K562 (cell line): ENCODE data around the gene MBD6. TPM values are rescaled to one million over a fixed set of nuclear protein-coding genes. Genes with fewer than 3 reads are reported as not detected.

Experiments used
- ATF2 ChIP-seq: sonication (generic); formaldehyde crosslinking; IDR thresholded peaks from 2 replicates; pipeline ENCODE4 v1.8.1; 2022; ENCODE audit warnings: missing genetic modification reagents
- CREM ChIP-seq: IDR thresholded peaks from 2 replicates; pipeline ENCODE4 v1.6.1; 2014; ENCODE audit warnings: antibody characterized with exemption, low read depth
- HBP1 ChIP-seq: fragments of 450-650 bp; formaldehyde crosslinking; IDR thresholded peaks from 2 replicates; pipeline ENCODE4 v1.4.0; 2022; ENCODE audit warnings: missing genetic modification characterization
- KDM4B ChIP-seq, 2 experiments: fragments of 450-650 bp in 1 of 2; sonication (generic) in 1 of 2; IDR thresholded peaks; 2 replicates each; pipeline ENCODE4 v1.6.1; 2016 to 2017; ENCODE audit warnings: borderline replicate concordance in 2 of 2, antibody characterized with exemption in 1 of 2, low read depth in 1 of 2, mild to moderate bottlenecking in 1 of 2
- NCOA1 ChIP-seq: fragments of 450-650 bp; IDR thresholded peaks from 2 replicates; pipeline ENCODE4 v1.6.1; 2016; ENCODE audit warnings: low read depth
- POLR2A ChIP-seq: fragments of 450-650 bp; conservative IDR thresholded peaks from 2 replicates; pipeline ENCODE4 v1.6.1; 2016
- POLR2AphosphoS2 ChIP-seq: IDR thresholded peaks from 2 replicates; pipeline ENCODE4 v1.6.1; 2012; ENCODE audit warnings: low read length, improper control_type of control experiment
- RCOR1 ChIP-seq, 2 experiments: IDR thresholded peaks; 2 replicates each; pipeline ENCODE4 v1.6.1; 2012; ENCODE audit warnings: low read depth in 2 of 2, low read length in 2 of 2, borderline replicate concordance in 1 of 2, improper control_type of control experiment in 1 of 2
- SIN3A ChIP-seq, 2 experiments: fragments of 150-350 bp in 1 of 2; IDR thresholded peaks; 2 replicates each; pipeline ENCODE4 v1.6.1; 2011 to 2016; ENCODE audit warnings: borderline replicate concordance in 2 of 2, low read depth in 2 of 2, low read length in 2 of 2, mild to moderate bottlenecking in 2 of 2, moderate library complexity in 2 of 2; ENCODE audit not compliant: control insufficient read depth in 1 of 2
- SMAD4 ChIP-seq: fragments of 250-450 bp; sonication (Bioruptor Pico); conservative IDR thresholded peaks from 2 replicates; pipeline ENCODE4 v1.8.0; 2021; ENCODE audit warnings: inconsistent platforms, mild to moderate bottlenecking, moderate library complexity
- TAF9B ChIP-seq: fragments of 450-650 bp; IDR thresholded peaks from 2 replicates; pipeline ENCODE4 v1.6.1; 2018; ENCODE audit warnings: mild to moderate bottlenecking; ENCODE audit not compliant: partially characterized antibody
- TFE3 ChIP-seq: fragments of 450-650 bp; formaldehyde crosslinking; IDR thresholded peaks from 2 replicates; pipeline ENCODE4 v1.4.0; 2020; ENCODE audit warnings: mild to moderate bottlenecking, mixed read lengths
- TGIF2 ChIP-seq: sonication (generic); formaldehyde crosslinking; IDR thresholded peaks from 2 replicates; pipeline ENCODE4 v1.8.1; 2022; ENCODE audit warnings: mild to moderate bottlenecking, missing genetic modification reagents, moderate library complexity
- ZBTB2 ChIP-seq: fragments of 450-650 bp; IDR thresholded peaks from 2 replicates; pipeline ENCODE4 v1.6.1; 2016; ENCODE audit warnings: antibody characterized with exemption
- ZEB2 ChIP-seq: fragments of 450-650 bp; IDR thresholded peaks from 2 replicates; pipeline ENCODE4 v1.6.1; 2016
- ZNF668 ChIP-seq: fragments of 250-450 bp; sonication (Bioruptor Pico); IDR thresholded peaks from 2 replicates; pipeline ENCODE4 v1.8.0; 2022; ENCODE audit warnings: mild to moderate bottlenecking, inconsistent platforms
- polyA plus RNA-seq, 8 experiments: library from polyadenylated mRNA; depleted of rRNA in 4 of 8; stranded (reverse) in 5 of 8; unstranded in 3 of 8; fragments of >200 nt; fragmentation: Nextera tagmentation in 2 of 8; fragmentation: Illumina TruSeq in 1 of 8; extraction: Ambion mirVana in 2 of 8; extraction: Trizol in 1 of 8; gene quantifications; 2 replicates each; pipeline versions ENCODE4 v1.2.1 to v1.2.3, GENCODE V29; 2011 to 2014; ENCODE audit warnings: inconsistent platforms in 1 of 8, missing spikeins in 1 of 8
- total RNA-seq, 7 experiments: library from RNA; depleted of rRNA in 6 of 7; stranded (reverse); fragments of >200 nt in 6 of 7; fragmentation: Illumina TruSeq in 2 of 7; extraction: Trizol in 2 of 7; gene quantifications; 2 replicates each; pipeline versions ENCODE4 v1.2.1 to v1.2.3, GENCODE V29; 2011 to 2021; ENCODE audit warnings: low replicate concordance in 1 of 7

Gene MBD6
- total and polyA plus RNA-seq, 9 of the 15 experiments (the other 6 are each of a cell fraction or from before 2014, with no cell fraction given) = 2.0 to 54.8 (median 3.8) TPM

- TF ChIP-seq ZBTB2 (peak; percentile 85), TGIF2 (peak; percentile 87; the same call in 1 of the 2 replicates), SIN3A (IDR thresholded peaks at IDR 0.05; ENCODE audit: borderline replicate concordance in 2 of 2, control insufficient read depth in 1 of 2, low read depth in 2 of 2, low read length in 2 of 2) (peak; percentile 16 to 64; a peak in 1 of 4 replicates), ZEB2 (peak; percentile 60; the same call in 1 of the 2 replicates), KDM4B (IDR thresholded peaks at IDR 0.05; ENCODE audit: borderline replicate concordance in 2 of 2, low read depth in 1 of 2) (peak in 1 of 2 experiments; percentile 88; a peak in 2 of 4 replicates), RCOR1 (IDR thresholded peaks at IDR 0.05; ENCODE audit: borderline replicate concordance in 1 of 2, low read depth in 2 of 2, low read length in 2 of 2) (0 out of 4 replicates have a peak, but pooled peaks of 1 of the 2 experiments have one; percentile 10), POLR2A (peak; percentile 79), ZNF668 (CRISPR knock-in tag) (no peak; the same call in 1 of the 2 replicates), ATF2 (CRISPR knock-in tag) (no peak), POLR2AphosphoS2 (no peak; the same call in 1 of the 2 replicates), TFE3 (CRISPR knock-in tag) (peak; percentile 99), NCOA1 (peak; percentile 64; the same call in 1 of the 2 replicates), SMAD4 (CRISPR knock-in tag) (peak; percentile 81; the same call in 1 of the 2 replicates), CREM (peak; percentile 62), TAF9B (peak; percentile 92), HBP1 (peak; percentile 49; the same call in 1 of the 2 replicates)
Observed at GRCh38 chr12:57522011-57522886, at the start of gene MBD6 (continued).
